GM21529 (cell line): ENCODE results near the gene PPP2R2B.
"Not testable (repeated sequence)": the region's sequence is repeated elsewhere in the genome, so short reads cannot be mapped to it uniquely, and the experiment has no call there.

Experiments
- ATAC-seq: cut with Tn5 transposase; IDR thresholded peaks from one replicate; pipeline ENCODE4 v1.9.1; 2021; ENCODE audit not compliant: unreplicated experiment

PPP2R2B gene

DNA sequence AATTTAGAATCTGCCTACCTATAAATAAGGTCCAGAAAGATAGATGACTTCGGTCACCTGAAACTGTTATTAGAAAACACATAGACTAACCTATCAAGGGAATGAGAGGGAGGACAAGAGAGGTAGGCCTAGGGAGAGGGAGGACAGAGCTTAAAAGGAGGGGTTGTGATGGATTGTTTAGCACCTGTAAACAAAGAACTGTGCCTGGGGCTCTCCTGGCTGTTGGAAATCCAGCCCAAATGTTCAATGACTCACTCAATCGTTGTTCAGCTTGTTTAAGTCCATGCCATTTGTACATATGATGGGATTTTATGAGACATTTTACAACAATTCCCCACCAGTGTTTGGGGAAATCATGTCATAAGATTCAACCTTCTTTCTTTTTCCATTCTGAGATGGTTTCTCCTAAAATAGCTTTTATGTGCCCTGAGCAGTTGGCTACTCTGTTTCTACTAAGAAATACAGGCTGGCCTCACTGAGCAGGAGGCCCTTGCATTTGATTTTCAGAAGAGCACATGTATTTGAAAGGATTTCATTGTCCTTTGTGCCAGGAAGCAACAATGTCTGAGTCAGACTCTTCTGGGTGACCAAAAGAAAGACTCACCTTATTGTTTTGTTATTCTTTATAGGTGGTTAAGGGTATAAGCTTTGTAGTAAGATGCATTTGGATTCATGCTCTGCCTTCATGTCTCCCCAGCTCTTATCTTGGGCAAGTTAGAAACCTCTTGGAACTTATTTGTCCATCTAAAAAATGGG is 314.4 kb downstream of the PPP2R2B start:
- no peak for ATAC-seq

DNA sequence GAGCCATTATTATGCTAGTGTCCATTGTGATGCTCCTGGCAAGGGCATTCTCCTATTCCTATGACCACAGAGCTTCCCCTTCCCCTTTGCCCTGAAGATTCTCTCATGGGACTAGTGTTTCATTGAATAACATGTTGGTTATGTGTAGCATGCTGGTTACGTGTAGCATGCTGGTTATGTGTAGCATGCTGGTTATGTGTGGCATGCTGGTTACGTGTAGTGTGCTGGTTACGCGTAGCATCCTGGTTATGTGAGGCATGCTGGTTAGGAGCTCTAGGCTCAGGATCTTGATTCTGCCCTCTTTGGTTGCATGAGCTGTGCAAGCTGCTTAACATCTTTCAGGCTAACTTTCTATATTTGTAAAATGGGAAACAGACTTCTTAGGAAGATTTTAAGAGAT is 316.1 kb downstream of the PPP2R2B start:
- no peak for ATAC-seq

DNA sequence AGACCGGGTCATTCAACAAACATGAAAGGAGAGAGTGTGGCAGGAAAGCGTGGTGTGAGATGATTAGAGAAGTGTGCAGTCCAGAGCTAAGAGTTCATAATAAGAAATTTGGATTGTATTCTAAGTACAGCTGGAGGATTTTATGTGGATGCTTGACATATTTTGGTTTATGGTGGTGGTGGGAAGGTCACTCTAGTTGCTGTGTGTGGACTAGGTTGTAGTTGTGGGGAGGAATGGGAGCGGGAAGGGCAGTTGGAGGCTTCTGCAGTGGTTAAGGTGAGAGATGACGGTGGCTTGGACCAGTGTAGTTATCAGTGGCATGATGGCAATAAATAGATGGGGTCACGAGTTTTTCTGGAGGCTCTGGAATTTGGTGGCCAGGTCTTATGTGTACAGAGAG is 316.8 kb downstream of the PPP2R2B start:
- ATAC-seq, result no peak

DNA sequence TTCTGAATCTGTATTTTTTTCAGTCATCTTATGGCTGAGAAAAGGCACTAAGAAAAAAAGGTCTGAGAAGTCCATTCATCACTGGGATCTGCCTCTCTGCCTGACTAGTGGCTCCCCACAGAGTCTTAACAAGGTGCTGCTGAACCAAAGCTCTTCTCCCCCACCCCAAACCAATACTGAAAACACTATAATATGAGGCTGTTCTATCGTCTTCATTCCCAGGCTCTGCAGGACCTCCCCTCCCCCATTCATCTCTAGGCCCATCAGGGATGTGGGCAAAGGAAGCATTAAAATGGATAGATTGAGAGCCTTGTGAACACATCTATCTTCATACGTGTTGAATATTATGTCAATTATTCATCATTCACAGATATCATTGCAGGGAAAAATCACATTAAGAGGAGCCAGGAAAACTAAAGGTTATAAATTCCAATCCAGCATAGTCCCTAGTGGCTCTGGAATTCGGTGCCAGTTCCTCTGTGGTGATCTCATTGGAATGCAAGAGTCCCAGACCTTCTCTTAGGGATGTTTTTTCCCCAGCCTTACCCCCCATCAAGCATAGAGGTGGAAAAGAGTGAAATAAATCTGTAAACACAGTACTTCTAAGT is 318.2 kb downstream of the PPP2R2B start:
- no peak for ATAC-seq

DNA sequence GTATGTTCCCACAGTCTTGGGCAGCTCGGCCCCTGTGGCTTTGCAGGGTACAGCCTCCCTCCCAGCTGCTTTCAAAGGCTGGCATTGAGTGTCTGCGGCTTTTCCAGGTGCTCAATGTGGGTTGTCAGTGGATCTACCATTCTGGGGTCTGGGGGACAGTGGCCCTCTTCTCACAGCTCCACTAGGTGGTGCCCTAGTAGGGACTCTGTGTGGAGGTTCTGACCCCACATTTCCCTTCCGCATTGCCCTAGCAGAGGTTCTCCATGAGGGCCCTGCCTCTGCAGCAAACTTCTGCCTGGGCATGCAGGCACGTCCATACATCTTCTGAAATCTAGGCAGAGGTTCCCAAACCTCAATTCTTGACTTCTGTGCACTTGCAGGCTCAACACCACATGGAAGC is 321.7 kb downstream of the PPP2R2B start:
- not testable (repeated sequence) for ATAC-seq

DNA sequence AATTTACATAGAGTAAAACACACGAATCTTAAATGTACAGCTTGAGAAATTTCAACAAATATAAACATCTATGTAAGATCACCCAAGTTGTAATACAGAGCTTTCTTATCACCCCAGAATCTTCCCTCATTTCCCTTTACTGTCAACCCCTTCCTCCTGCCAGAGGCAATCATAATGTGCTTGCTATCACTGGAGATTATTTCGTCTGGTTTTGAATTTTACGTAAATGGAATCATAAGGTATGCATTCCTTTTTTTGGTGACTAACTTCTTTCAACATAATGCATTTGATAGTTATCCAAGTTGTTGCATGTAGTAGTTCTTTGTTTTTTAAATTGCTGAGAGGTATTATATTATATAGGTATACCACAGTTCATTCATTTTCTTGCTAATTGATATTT is 325.1 kb downstream of the PPP2R2B start:
- ATAC-seq, result no peak

DNA sequence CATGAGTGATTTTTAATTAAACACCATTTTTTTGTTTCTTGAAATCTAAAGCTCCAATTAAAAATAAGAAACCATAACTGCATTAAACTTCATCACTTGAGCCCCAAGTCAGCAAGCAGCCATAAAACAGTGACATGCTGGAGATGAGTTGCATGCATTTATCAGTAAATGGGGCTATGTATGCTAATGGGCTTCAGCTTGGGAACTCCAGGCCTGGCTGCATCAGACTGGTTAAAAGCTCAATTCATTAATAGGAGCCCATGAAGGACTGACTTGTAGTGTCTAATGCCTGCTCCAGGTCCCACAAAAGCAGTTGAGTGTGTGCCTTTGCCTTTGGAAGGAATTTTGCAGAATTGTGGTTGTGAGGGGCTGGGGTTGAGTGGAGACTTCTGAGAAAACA is 328.9 kb downstream of the PPP2R2B start:
- ATAC-seq, result no peak

DNA sequence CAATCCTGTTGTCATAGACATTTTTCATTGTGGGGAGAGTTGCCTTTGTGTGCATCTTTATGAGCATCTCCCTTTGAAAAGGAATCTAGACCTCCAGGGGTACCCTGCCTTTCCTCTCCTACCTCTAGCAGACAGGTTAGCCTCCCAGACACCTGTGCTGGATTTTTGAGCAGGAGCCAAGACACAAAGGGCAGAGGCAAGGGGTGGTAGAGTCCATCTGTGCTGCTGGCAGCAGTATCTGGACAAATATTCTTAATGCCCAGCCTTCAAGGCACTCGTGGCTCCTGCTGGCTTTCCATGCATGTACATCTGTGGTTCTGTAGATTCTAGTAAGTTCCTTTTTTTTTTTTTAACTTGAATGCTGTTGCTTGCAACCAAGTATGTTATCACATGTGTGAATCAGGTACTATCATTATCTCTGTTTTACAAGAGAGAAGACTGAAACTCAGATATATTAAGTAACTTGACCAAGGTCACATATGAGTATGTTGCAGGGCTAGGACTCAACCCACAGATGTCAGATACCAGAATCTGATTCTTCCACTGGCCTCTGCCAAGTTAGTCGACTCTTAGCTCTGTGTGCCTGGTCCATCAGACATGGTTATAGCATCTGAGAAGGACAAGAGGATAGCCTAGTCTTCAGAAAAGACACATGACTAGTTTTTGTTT is 329.6 kb downstream of the PPP2R2B start:
- no peak for ATAC-seq

DNA sequence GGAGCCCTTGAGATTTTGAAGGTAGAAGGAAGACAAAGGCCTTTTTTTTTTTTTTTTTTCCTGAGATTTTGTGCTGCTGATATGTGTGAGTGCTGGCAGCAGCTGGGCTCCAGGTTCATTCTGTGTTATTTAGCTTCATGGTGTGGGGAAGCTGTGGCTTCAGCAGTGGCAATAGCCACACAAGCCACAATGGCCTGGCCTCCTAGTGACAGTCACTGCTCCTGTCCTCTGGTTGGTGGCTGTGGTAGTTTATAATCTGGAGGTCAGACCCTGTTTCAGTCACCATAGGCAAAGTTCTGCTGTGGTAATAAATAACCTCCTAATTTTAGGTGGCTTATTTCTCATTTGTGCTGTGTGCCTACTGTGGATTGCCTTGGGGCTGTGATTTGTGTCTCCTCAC is 334.3 kb downstream of the PPP2R2B start:
- ATAC-seq, result no peak

DNA sequence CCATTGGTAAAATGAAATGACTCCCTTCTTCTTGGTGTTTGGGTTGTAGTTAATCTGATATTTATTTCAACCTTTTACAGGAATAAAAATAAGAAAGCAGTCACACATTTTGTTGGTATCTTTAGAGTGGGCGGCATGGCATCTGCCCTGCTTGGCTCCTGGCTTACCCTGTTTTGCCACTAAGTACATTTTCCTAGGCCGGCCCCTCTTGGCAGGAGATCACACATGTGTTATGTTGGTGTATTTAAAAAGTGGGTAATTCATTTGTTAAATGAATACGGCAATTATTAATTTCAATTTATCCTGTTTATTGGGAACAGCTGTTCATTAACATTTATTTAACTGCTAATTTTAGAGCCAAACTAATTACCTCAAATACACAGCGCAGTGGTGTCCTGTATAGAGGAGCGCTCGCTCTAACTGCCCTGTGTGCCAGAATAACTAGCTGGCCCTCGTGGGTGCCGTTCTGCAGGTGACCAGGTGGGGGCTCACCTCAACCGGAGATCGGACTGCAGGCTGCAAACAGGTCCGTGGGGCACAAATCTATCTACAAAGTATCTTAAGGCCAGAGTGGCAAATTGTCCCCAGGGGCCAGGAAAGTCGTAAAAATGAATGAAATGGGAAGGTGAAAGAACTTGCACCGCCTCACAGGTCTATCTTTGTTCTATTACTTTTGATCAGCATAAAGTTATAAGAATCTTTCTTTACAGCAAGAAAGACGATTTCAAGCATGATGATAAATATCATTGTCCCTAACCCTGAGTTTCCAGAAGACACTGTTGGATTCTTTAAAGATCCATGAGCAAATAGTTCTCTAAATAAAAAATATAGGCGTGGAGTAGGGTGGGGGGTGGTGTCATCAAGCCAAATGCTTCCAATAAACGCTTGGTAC is 336.4 kb downstream of the PPP2R2B start:
- ATAC-seq, result peak; percentile 98

DNA sequence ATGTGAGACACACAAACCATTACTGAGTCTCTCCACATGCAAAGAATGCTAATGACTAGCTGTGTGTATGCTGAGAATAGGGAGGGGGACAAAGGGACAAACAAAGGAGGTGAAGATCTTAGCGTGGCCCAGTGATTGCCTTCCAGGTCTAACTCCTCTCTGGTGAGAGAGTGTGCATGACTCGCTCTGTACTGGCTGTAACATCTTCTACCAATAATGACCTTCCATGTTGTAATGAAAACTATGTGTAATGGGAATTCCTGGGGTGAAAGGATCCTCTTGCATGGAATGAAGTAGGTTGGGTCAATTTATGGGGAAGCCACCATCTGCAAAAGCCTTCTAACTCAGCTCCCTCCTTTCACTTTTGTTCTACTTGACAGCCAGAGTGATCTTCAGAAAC is 338.1 kb downstream of the PPP2R2B start:
- no peak for ATAC-seq

DNA sequence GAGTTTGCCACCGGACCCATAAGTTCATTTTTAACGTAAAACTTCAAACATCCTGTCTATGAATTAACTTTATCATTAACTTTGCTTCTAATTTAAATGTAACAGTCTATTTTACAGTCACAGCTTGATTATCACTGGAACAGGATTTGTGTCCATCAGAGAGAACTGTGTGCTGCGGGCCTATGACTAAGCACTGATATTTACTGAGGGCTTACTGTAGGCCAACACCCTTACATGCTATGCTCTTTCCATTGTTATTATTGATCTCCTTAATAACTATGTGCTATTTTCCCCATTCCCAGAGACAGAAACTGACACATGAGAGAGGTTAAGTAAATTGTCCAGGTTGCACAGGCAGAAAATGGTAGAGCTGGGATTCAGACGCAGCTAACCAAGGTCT is 338.6 kb downstream of the PPP2R2B start:
- no peak for ATAC-seq

DNA sequence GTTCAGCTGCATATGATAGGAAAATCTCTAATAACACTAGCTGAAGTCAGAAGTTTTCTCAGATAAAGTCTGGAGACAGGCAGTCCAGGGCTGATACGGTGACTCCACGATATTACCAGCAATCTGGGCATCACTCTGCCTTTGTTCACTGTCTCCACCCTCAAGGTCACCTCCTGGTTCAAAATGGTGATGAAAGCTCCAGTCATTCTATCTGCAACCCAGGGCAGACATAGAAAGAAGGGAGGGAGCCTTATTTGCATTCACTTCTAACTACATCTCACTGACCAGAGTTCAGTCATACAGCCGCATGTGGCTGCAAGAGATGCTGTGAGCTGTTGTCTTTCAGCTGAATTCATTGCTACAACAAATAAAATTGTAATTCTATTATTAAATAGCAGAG is 340.1 kb downstream of the PPP2R2B start:
- no peak for ATAC-seq

DNA sequence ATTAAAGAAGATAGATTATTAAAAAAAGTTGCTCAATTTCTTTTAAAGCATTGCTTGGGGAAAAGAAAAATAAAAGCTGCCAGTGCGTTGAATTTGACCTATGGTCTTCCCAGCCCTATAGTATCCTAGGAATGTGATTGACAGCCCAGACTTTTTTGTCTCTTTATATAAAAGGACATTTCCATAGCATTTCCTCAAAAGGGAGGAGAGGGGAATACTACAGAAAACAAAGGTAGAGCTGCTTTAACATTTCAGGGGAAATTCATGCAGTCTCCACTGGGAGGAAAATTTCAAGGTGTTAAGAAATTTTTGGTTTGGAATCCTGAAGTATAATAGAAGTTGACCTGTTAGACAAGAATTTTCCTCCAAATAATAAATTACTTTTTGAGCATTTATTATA is 344.7 kb downstream of the PPP2R2B start:
- ATAC-seq, result no peak

DNA sequence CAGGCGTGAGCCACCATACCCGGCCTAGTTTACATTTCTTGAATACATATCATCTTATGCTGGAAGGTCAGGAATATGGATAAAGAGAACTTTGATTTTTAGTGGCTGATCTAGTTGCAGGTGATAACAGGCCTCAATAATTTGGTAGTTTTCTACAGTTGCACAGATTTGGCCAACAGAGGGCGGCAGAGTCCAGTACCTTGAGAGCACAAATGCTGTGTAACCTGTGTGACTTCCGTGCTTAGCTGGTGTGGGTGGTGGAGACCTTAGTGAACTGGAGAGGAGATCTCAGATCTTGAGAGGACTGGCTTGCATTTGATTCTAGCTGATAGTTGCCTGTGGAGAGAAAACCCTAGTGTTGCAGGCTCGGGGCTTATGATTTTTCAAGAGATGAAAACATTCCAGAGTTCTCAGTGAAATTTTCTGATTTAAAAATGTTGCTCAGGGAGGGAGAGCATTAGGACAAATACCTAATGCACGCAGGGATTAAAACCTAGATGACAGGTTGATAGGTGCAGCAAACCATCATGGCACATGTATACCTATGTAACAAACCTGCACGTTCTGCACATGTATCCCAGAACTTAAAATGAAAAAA is 345.2 kb downstream of the PPP2R2B start:
- ATAC-seq, result peak; percentile 96
